Measurements from ENCODE around the gene TADA2B. TPM values are rescaled to one million over a fixed set of nuclear protein-coding genes. Genes with fewer than 3 reads are reported as not detected.
A peak's percentile ranks its signal among the peaks of the same experiment; 100 is the strongest.
"Not testable (repeated sequence)": the region's sequence is repeated elsewhere in the genome, so short reads cannot be mapped to it uniquely, and the experiment has no call there.

TADA2B gene
- total RNA-seq, 2 donors from 2014 or later, result 15.8 to 16.9 TPM

DNA sequence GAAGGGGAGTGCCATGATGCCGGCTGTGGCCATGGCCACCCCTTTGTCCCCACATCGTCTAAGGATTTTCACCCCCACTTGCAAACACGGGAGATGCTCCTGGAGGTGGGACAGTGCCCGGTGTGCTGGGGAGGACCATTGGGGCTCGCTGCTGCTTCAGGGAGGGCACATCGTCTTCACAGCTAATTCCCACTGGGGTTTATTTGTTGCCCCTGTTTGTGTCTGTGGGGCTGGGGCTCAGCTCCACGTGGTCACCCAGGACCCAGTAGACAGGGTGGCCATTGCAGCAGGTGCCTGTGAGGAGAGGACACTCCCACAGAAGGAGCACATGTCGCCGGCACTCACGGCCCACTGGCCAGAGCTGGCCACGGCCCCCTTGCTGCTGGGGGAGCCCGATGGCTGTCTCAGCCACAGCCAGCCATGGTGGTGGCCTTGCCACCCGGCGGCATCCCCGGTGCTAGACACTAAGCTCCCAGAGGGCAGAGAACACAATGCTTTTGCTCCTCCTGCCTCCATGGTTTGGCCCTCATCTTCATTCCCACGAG lies 52.5 kb downstream of the TADA2B start:
- no peak for DNase-seq (ENCODE audit: low spot score)
- no peak overlapping the region for H3K4me3 Mint-ChIP-seq

DNA sequence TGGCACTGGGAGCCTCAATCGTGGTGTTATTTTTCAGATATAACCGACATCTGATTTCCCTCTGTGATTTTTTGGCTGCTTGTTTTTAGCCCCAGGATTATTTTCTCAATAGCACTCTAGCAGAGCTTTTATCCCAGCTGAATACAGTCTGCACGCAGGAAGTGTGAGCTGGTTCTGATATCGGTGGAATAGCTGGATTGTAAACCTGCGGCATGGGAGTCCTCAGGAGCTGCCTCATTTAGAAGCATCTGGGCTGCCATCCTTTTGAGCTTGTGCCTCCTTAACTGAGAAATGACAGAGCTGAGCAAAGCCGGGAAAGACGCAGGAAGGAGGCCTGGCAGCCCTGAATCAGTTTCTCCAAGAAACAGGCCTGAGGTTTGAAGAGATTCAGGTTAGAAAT lies 53.1 kb downstream of the TADA2B start:
- DNase-seq (ENCODE audit: low spot score) (no peak), ATAC-seq (no peak)
- Mint-ChIP-seq H3K9me3 (no peaks in the 10 kb centered on the region), H3K4me3 (no peak overlapping the region), H3K27me3 (peaks cover 0 to 18% of the 10 kb centered on the region in 2 donors), H3K36me3 (no peaks in the 10 kb centered on the region), H3K27ac (no peak overlapping the region), H3K4me1 (ENCODE audit: low read depth in 2 of 2) (no peaks in the 10 kb centered on the region)

More for the DNA sequence above, 52.5 kb downstream of the TADA2B start:
- Mint-ChIP-seq H3K4me1 (ENCODE audit: low read depth in 2 of 2) (no peaks in the 10 kb centered on the region), H3K36me3 (no peaks in the 10 kb centered on the region), H3K27ac (no peak overlapping the region), H3K27me3 (peaks cover 0 to 17% of the 10 kb centered on the region in 2 donors), H3K9me3 (no peaks in the 10 kb centered on the region)
- no peak for ATAC-seq

DNA sequence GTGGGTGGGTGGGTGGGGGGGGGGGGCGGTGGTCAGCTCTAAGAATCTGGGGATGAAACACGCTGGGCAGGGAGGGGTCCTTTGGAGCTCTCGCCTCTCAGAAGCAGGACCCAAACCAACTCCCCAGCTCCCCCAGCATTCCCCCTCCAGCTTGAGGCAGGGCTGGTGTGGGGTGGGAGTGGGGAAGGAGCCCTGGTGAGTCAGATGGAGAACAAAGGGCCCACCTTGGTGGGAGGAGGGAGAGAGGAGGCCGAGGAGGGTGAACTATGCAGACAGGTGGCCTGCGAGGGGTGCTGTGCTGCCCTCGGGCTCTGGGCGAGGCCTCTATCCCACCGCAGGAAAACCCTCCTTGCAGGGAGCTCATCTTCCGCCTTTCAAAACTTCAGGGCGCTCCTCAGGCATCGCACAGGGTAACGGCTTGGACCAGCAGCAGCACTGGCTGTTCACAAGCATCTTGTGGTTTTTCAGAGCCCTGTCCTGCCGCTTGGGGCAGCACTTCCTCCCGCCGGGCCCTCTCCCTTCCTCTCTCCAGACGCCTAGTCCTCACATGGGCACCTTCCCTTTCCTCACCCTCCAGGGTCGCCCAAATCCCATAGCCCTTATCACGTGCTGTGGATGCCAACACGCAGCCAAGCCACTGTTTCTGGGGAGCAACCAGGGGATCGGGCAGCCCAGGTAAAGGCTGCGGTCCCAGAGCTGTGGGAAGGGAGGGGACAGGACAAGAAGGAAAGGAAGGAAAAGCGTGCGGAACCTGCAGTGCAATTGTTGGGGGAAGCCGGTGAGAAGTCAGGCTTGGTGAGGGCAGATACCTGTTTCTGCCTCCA lies 58.7 kb downstream of the TADA2B start:
- H3K9me3 Mint-ChIP-seq, result no peaks in the 10 kb centered on the region

DNA sequence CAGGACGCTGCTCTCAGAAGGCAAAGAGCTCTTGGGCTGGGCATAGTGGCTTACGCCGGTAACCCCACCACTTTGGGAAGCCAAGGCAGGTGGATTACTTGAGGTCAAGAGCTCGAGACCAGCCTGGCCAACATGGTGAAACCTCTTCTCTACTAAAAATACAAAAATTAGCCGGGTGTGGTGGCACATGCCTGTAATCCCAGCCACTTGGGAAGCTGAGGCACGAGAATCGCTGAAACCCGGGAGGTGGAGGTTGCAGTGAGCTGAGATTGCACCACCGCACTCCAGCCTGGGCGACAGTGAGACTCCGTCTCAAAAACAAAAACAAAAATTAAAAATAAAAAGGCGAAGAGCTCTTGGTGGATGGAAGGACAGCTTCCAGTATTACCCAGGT lies 59.3 kb downstream of the TADA2B start:
- not testable (repeated sequence) for H3K27me3 Mint-ChIP-seq; ATAC-seq; H3K9me3 Mint-ChIP-seq; DNase-seq (ENCODE audit: low spot score); H3K36me3 Mint-ChIP-seq
- H3K4me3 Mint-ChIP-seq, result peak overlapping the region; percentile 83
- peak overlapping the region in 1 of 2 donors; percentile 78 for H3K27ac Mint-ChIP-seq
- H3K4me1 Mint-ChIP-seq (ENCODE audit: low read depth in 2 of 2), result peaks cover 8 to 13% of the 10 kb centered on the region in 2 donors

More for the DNA sequence above, 58.7 kb downstream of the TADA2B start:
- peaks cover 0 to 10% of the 10 kb centered on the region in 2 donors for H3K27me3 Mint-ChIP-seq
- peak overlapping the region; percentile 83 for H3K4me3 Mint-ChIP-seq
- DNase-seq (ENCODE audit: low spot score) (no peak), ATAC-seq (peak; percentile 66 to 69)
- H3K4me1 Mint-ChIP-seq (ENCODE audit: low read depth in 2 of 2), result peaks cover 8 to 13% of the 10 kb centered on the region in 2 donors
- H3K27ac Mint-ChIP-seq, result peak overlapping the region in 1 of 2 donors; percentile 78
- H3K36me3 Mint-ChIP-seq, result no peaks in the 10 kb centered on the region

DNA sequence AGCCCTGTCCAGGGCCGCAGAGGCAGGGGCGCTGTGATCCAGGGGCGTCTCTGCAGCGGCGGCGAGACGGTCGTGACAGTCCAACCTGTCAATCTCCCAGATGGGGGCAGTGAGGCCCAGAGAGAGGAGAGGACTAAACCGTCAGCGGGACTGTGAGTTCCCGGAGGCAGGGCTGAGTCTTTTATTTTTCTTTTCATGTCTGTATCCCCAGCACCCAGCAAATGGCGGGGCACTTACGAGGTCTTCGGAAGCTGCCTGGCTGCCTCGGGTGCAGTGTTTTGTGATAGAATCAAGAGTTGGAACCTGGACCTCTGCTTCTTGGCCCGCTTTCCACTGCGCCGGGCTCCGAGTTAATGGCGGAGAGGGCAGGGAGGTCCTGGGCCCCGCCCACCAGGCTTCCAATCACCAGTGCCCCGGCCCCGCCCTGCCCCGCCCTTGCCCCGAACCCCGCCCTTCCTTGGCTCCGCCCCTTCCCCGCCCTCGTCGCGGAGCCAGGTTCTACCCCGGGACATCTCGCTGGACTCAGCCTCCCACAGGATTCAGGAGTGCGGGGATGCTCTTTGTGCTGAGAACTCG lies 59.9 kb downstream of the TADA2B start:
- peaks cover 0 to 8% of the 10 kb centered on the region in 2 donors for H3K27me3 Mint-ChIP-seq
- peak overlapping the region; percentile 83 for H3K4me3 Mint-ChIP-seq
- H3K36me3 Mint-ChIP-seq, result no peaks in the 10 kb centered on the region
- H3K9me3 Mint-ChIP-seq, result no peaks in the 10 kb centered on the region
- peak overlapping the region in 1 of 2 donors; percentile 78 for H3K27ac Mint-ChIP-seq
- ATAC-seq (peak; percentile 92 to 95), DNase-seq (ENCODE audit: low spot score) (peak; percentile 83)
- peaks cover 8 to 13% of the 10 kb centered on the region in 2 donors for H3K4me1 Mint-ChIP-seq (ENCODE audit: low read depth in 2 of 2)

DNA sequence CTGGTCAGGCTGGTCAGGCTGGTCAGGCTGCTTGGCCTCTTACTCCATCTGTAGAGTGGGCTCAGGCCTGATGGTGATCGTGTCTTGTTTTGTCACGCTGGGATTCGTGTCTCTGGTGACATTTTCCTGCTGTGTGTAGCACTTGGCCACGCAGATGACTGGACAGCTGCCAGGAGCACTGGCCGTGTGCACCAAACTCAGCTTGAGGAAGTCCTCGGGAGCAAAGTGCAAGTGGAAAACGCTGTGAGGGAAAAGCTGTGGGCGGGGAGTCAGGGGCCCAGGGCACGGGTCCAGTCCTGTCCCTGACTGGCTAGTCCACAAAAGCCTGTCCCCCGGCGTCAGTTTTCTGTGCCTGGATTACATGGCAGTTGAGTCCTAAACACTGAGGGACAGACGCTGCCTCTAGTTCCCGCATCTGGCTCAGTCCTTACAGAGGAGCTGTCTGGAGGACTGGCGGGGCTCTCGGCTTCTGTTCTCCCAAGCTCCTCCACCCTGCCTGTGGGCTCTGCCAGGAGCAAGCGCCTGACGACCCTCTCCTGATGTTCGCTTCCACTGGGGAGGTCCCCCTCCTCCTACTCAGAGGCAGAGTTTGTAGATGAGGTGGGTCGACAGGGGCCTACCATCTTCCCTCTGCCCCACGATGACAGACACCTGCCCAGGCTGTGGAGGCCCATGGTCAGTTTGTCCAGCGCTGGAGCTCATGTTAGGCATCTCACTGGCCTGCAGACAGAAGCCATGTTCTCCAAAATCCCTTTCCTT lies 60.6 kb downstream of the TADA2B start:
- Mint-ChIP-seq H3K36me3 (no peaks in the 10 kb centered on the region), H3K9me3 (no peaks in the 10 kb centered on the region), H3K27ac (peak overlapping the region in 1 of 2 donors; percentile 78), H3K27me3 (peaks cover 0 to 8% of the 10 kb centered on the region in 2 donors), H3K4me3 (peak overlapping the region; percentile 83), H3K4me1 (ENCODE audit: low read depth in 2 of 2) (peaks cover 8 to 13% of the 10 kb centered on the region in 2 donors)
- DNase-seq (ENCODE audit: low spot score), result no peak
- ATAC-seq, result no peak

DNA sequence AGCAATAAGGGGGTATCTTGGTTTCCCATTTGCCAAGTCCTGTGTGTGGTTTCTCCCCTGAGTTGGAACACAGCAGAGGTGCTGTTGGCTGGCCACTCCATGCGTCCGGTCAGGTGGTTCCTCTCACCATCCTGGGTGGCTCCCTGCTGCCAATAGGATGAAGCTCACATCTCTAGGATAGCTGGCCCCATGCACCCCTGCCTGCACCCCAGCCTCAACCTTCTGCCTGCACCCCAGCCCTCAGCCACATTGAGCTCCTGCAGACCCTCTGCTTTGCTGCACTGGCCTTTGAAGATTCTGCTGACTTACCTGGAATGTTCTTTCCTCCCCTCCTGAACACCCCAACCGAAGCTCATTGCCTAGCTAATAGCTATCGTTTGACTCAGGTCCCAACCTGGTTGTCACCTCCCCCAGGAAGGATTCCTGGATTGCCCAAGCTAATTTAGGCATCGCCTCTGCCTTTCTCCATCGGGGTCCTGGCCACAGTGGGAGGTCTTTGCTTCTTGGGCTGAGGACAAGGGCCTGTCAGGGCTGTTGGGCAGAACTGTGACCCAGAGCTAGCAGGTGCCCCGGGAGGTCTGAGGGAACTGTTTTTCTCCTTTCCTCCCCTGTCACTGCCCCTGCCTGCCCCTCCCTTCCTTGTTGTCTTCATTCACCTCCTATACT lies 61.3 kb downstream of the TADA2B start:
- no peak overlapping the region for H3K27ac Mint-ChIP-seq
- no peaks in the 10 kb centered on the region for H3K9me3 Mint-ChIP-seq
- no peak for ATAC-seq
- peaks cover 0 to 8% of the 10 kb centered on the region in 2 donors for H3K27me3 Mint-ChIP-seq
- H3K4me3 Mint-ChIP-seq, result peak overlapping the region; percentile 42
- DNase-seq (ENCODE audit: low spot score), result no peak
- H3K4me1 Mint-ChIP-seq (ENCODE audit: low read depth in 2 of 2), result peaks cover 8 to 13% of the 10 kb centered on the region in 2 donors
- no peaks in the 10 kb centered on the region for H3K36me3 Mint-ChIP-seq

DNA sequence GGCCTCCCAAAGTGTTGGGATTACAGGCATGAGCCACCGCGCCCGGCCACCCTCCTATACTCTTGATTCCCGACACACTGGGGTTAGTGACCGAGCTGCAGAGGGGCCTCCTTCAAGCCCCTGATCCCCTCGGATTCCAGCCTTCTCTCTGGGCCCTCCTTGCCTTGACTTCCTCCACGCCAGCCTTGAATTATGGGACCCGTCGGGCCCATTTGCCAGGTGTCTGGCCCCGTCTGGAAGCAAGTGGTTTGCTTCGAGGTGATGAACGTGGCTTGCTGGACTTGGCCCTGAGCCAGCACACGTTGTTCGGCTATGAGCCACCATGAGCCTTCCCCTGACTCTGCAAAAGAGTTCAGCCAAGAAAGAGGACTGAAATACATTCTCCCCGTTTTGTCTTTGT lies 62.1 kb downstream of the TADA2B start:
- DNase-seq (ENCODE audit: low spot score), result no peak
- H3K4me3 Mint-ChIP-seq, result no peak overlapping the region

DNA sequence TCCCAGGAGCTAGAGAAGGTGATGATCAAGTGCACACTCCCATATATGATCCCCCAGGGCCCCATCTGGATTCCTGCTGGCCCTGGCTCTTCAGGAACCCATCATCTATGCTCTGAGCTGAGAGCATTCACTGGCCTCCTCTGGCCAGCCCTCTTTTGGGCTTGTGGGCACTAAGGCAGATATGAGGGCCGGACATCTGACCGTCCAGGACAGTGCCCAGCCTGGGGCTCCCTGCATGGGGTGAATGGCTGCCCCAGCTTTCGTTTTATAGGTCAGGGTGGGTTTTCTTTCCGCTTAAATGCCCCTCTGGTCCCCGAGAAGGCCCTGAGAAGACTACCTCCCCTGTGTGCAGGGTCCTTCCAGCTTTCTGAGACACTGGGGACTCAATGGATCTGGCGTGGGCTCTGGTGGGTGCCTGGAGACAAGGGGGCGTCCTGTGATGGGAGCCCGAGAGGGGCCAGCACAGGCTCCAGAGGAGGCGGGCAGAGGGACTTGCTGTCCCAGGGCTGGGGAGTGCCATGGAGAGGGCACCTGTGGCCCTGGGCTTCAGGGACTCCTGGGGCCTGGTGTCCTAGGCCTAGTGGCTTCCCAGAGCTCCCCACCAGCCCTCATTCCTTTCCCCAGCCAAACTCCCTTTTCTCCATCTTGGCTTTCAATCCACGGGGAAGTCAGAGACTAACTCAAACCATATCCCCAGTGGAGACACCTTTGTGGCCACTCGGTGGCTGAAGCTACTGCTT lies 64.2 kb downstream of the TADA2B start:
- H3K4me1 Mint-ChIP-seq (ENCODE audit: low read depth in 2 of 2), result peaks cover 4 to 8% of the 10 kb centered on the region in 2 donors
- no peaks in the 10 kb centered on the region for H3K9me3 Mint-ChIP-seq
- peaks cover 0 to 3% of the 10 kb centered on the region in 2 donors for H3K27me3 Mint-ChIP-seq
- DNase-seq (ENCODE audit: low spot score) (no peak), ATAC-seq (no peak)
- no peaks in the 10 kb centered on the region for H3K36me3 Mint-ChIP-seq
- no peak overlapping the region for H3K27ac Mint-ChIP-seq
- H3K4me3 Mint-ChIP-seq, result no peak overlapping the region

More for the DNA sequence above, 62.1 kb downstream of the TADA2B start:
- no peak for ATAC-seq
- no peaks in the 10 kb centered on the region for H3K9me3 Mint-ChIP-seq
- H3K27ac Mint-ChIP-seq, result no peak overlapping the region
- no peaks in the 10 kb centered on the region for H3K36me3 Mint-ChIP-seq
- H3K4me1 Mint-ChIP-seq (ENCODE audit: low read depth in 2 of 2), result peaks cover 8 to 13% of the 10 kb centered on the region in 2 donors
- peaks cover 0 to 6% of the 10 kb centered on the region in 2 donors for H3K27me3 Mint-ChIP-seq

Other genes starting within 250 kb of the TADA2B start
- gene TBC1D14, start 133.5 kb upstream of the TADA2B start, total RNA-seq, result 10 to 100 TPM; 37.3 to 56.9 TPM
- 10 to 100 TPM; 71.0 to 73.6 TPM for gene GRPEL1, start 24.7 kb downstream of the TADA2B start, total RNA-seq
- under 1 TPM; 0.17 to 0.21 TPM for gene SORCS2, start 149.2 kb downstream of the TADA2B start, total RNA-seq

Data from natural killer cell treated with Interleukin-12 subunit alpha and Interleukin-12 subunit beta and Interleukin-15 and Interleukin-18, amount 100 ng/mL, for 72 hours (primary cell).